Psoas muscle (tissue), 8 donors: ENCODE results near the gene ODAD4. TPM values are rescaled to one million over a fixed set of nuclear protein-coding genes. Genes with fewer than 3 reads are reported as not detected.
A peak's percentile ranks its signal among the peaks of the same experiment; 100 is the strongest.

ENCODE experiments used
- ATAC-seq, 4 donors: fragments of 200-7000 bp; cut with Tn5 transposase; one replicate each; pipeline ENCODE4 v1.9.1; 2020; ENCODE audit warnings: moderate library complexity in 3 of 4, mild to moderate bottlenecking in 2 of 4
- DNase-seq, 2 donors: peaks; one replicate each; pipeline ENCODE4 v3.0.0-alpha.2; 2020
- H3K27ac ChIP-seq: fragments of 200-600 bp; one replicate; pipeline ENCODE4 v1.8.0; 2022
- H3K27me3 ChIP-seq, 3 donors: fragments of 200-600 bp in 1 of 3; one replicate each; pipeline versions ENCODE4 v1.6.1 to v1.8.0; 2013 to 2022; ENCODE audit warnings: low read length in 2 of 3, mild to moderate bottlenecking in 2 of 3, moderate library complexity in 1 of 3; ENCODE audit not compliant: insufficient read depth in 3 of 3
- H3K36me3 ChIP-seq, 2 donors: fragments of 200-600 bp in 1 of 2; one replicate each; pipeline versions ENCODE4 v1.6.1 to v1.8.0; 2013 to 2022; ENCODE audit warnings: low read depth in 1 of 2, mild to moderate bottlenecking in 1 of 2, moderate library complexity in 1 of 2; ENCODE audit not compliant: insufficient read depth in 1 of 2
- H3K4me1 ChIP-seq: fragments of 200-600 bp; one replicate; pipeline ENCODE4 v1.8.0; 2022
- H3K4me3 ChIP-seq: fragments of 200-600 bp; one replicate; pipeline ENCODE4 v1.8.0; 2022; ENCODE audit warnings: mild to moderate bottlenecking
- H3K9me3 ChIP-seq: fragments of 200-600 bp; one replicate; pipeline ENCODE4 v1.8.0; 2022
- WGBS, 3 donors: extraction: QIAGEN DNeasy Blood & Tissue Kit; methylation state at CpG; one replicate each; pipeline versions ENCODE4 v1.1.6 to v1.1.7; 2013; 5-methylcytosine and 5-hydroxymethylcytosine counted together
- intact Hi-C, 2 donors: fragments of 100-400 bp; cut with DNase I; formaldehyde crosslinking; loops; one replicate each; pipeline versions ENCODE4 v1.11.0 to v1.14.2; 2022
- polyA plus RNA-seq, 3 donors: library from polyadenylated mRNA; stranded (reverse); fragments of 200-250 nt; gene quantifications; one replicate each; pipeline ENCODE4 v1.2.3, GENCODE V29; 2013
- total RNA-seq, 4 donors: library from RNA; stranded (reverse); fragmentation: NEBNext Ultra II Directional in 2 of 4; extraction: Animal tissue kit (Norgen Biotek cat#: 25700) in 2 of 4; gene quantifications; one replicate each; pipeline versions ENCODE4 v1.2.1 to v1.2.4, GENCODE V29; 2021 to 2023
- TF ChIP-seq, protein P1 (sequence below): fragments of 200-600 bp; IDR thresholded peaks from one replicate; pipeline ENCODE4 v1.8.0; 2022; ENCODE audit warnings: antibody characterized with exemption
- donor health status: healthy with polysubstance abuse.
- donor health status: DM: no; HTN: no; CAD: no; lungs with moderate emphysema.
- donor health status: Bipolar disorder and iron deficiency.
- donor health status: healthy.
- donor health status: DM: yes; HTN: yes; CAD: no.
- donor health status: DM: no; HTN: no; CAD: no.
- donor health status: DM: no; HTN: no; CAD: no.
- donor health status: DM: yes; HTN: yes; CAD: no.

ODAD4 gene
- total and polyA plus RNA-seq, 7 donors, result 0.17 to 0.99 (median 0.32) TPM; not detected in 2

DNA sequence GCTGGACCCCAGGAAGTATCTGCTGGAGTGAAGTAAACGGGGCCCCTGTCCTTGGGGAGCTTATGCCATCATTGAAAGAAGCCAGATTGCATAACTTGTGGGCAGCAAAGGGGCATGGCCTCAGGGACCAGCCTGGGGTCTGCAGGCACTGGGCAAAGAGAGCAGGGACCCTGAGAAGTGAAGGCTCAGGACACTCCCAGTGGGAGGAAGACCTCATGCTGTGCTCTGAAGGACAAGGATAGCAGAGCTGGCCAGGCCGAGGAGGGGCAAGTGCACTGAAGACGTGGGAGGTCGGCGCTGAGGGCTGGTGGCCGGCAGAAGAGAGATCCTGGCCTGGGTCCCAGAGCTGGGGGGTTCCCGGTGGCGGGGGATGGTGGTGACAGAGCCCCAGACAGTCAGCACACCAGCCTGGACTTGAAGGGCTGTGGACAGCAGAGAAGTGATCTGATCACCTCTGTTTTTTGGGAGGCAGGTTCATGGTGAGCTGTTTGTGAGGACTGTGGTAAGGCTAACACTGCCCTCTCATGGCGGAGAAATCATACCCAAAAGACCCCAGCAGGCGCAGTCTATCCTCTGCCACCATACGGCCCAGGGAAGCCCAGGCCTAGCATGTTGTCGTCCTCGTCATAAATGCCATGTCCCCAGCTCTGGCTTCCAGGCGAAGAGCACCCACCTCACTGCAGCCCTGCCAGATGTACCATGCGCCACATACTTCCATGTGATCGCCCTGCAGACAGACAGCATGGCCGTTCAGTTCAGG is 29.1 kb downstream of the ODAD4 start:
- Histone ChIP-seq H3K36me3 (no peaks in the 10 kb centered on the region), H3K4me1 (peaks cover 19% of the 10 kb centered on the region), H3K27me3 (no peaks in the 10 kb centered on the region), H3K4me3 (no peak overlapping the region), H3K9me3 (no peaks in the 10 kb centered on the region), H3K27ac (no peak overlapping the region)
- TF ChIP-seq, protein P1, sequence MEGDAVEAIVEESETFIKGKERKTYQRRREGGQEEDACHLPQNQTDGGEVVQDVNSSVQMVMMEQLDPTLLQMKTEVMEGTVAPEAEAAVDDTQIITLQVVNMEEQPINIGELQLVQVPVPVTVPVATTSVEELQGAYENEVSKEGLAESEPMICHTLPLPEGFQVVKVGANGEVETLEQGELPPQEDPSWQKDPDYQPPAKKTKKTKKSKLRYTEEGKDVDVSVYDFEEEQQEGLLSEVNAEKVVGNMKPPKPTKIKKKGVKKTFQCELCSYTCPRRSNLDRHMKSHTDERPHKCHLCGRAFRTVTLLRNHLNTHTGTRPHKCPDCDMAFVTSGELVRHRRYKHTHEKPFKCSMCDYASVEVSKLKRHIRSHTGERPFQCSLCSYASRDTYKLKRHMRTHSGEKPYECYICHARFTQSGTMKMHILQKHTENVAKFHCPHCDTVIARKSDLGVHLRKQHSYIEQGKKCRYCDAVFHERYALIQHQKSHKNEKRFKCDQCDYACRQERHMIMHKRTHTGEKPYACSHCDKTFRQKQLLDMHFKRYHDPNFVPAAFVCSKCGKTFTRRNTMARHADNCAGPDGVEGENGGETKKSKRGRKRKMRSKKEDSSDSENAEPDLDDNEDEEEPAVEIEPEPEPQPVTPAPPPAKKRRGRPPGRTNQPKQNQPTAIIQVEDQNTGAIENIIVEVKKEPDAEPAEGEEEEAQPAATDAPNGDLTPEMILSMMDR, result peak; percentile 35
- intact Hi-C loops, result loop anchor here in 1 of 2 donors (5.0 kb wide), 1 partner anchor 158 kb away; no protein-coding TSS in a partner anchor
- ATAC-seq (peak; percentile 51 to 70 (median 60)), DNase-seq (no peak)
- WGBS, 3 donors, result 30 to 49% (median 37%) methylated on average over 17 of the region's 17 CpGs

DNA sequence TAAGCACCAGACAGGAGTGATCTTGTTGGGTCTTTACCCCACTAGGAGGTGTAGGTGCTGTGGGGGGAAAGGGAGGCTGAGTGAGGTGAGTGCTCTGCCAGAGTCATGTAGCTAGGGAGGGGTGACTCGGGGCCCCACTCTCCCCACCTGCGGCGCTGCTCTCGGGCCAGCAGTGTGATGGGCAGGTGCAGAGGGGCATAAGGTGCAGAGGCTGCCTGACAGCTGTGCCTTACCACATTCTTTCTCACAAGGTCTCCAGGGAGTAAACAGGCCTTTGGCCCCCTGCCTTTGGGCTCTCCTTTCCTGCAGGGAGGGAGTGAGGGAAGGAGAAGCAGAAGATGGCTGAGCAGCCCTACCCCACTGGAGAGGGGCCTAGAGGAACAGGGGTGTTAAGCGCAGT is 31.7 kb downstream of the ODAD4 start:
- no peak overlapping the region for H3K4me3 ChIP-seq
- H3K9me3 ChIP-seq, result no peaks in the 10 kb centered on the region
- intact Hi-C loops, result loop anchor here (2.0 to 5.0 kb wide), 2 partner anchors 155 kb away; no protein-coding TSS in a partner anchor
- TF ChIP-seq, protein P1, result no peak
- DNase-seq, result no peak
- peaks cover 26% of the 10 kb centered on the region for H3K4me1 ChIP-seq
- H3K36me3 ChIP-seq, result no peaks in the 10 kb centered on the region
- 44 to 57% (median 45%) methylated on average over 5 of the region's 5 CpGs for WGBS, 3 donors
- no peaks in the 10 kb centered on the region for H3K27me3 ChIP-seq
- ATAC-seq, result no peak
- H3K27ac ChIP-seq, result peak overlapping the region; percentile 33

DNA sequence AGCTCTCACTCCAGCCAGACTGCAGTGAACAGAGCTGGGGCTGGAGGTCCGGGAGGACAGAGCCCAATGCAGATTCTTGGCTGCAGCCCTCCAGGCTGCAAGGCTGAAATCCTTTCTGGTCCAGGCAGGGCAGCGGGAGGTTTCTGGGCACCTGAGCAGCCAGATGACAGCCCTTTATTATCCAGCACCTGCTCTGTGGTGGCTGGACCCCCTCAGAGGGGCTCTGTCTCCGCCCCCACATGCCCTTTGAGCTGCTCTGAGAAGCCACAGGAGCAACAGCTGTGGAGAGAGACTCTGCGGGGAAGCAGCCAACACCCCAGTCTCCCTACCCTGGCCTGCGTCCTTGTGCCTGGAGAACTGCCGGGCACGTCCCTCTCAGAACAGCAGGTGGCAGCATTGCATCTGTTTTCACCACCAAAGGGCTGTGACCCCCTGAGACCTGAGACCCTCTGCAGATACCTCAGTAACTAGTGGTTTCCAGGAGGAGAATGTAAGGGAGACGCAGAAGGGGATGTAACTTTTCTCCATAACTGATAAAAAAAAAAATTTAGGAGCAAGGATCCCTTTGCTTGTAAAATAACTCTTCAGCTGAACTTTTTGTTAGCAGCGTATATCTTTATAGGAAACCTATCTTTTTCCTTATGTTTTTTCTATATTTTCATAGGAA is 32.5 kb downstream of the ODAD4 start:
- H3K9me3 ChIP-seq, result no peaks in the 10 kb centered on the region
- no peaks in the 10 kb centered on the region for H3K27me3 ChIP-seq
- 15 to 18% (median 16%) methylated on average over 9 of the region's 9 CpGs for WGBS, 3 donors
- H3K36me3 ChIP-seq, result peaks cover 0 to under 1% of the 10 kb centered on the region in 2 donors
- peak overlapping the region; percentile 33 for H3K27ac ChIP-seq
- peak; percentile 56 to 66 (median 62) for ATAC-seq
- H3K4me3 ChIP-seq, result peak overlapping the region; percentile 18
- H3K4me1 ChIP-seq, result peaks cover 33% of the 10 kb centered on the region
- peak; percentile 74 to 92 for DNase-seq
- TF ChIP-seq, protein P1, result peak; percentile 82
- intact Hi-C loops, result loop anchor here (1.0 to 5.0 kb wide), 3 partner anchors 100 to 154 kb away; no protein-coding TSS in a partner anchor

DNA sequence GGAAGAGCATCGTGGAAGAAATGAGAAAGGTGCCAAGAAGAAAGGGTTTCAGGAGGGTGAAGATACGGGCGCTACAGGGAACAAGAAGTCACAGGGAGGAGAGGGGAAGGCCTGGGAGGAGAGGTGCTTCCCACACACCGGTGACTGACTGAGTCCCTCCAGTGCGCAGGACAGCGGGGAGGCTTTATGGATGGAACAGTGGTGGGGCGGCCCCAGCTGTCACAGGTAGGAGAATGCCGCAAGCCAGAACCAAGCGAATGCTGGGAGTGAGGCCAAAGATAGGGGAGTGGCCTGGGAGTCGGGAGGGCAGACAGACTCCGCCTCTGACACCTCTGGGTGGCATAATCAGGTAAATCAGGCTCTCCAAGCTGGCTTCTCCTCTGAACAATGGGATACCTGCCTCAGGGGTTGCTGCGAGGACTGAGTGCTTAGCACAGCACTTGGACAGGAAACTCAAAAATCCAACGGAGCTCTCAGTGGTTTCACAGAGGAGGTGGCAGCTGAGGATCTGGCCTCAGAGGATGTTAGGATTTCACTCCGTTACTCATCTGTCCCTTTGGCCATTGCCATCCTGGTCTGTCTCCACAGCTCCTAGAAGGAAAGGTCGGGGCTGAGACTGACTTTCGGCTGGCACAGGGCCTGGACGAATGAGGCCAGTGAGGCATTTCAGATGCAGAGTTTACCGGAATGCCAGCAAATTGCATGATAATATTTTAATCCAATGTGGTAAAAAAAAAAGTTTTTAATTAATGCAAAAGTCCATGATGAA is 35.5 kb downstream of the ODAD4 start:
- Histone ChIP-seq H3K27me3 (no peaks in the 10 kb centered on the region), H3K9me3 (no peaks in the 10 kb centered on the region), H3K4me3 (peak overlapping the region; percentile 82), H3K4me1 (peaks cover 31% of the 10 kb centered on the region), H3K27ac (peak overlapping the region; percentile 89), H3K36me3 (peaks cover 0 to 19% of the 10 kb centered on the region in 2 donors)
- ATAC-seq (peak; percentile 38 to 58 (median 46)), DNase-seq (peak; percentile 50 to 70)
- TF ChIP-seq, protein P1, result no peak
- 10 to 16% (median 13%) methylated on average over 18 of the region's 18 CpGs for WGBS, 3 donors
- intact Hi-C loops, result loop anchor here (2.0 to 5.0 kb wide), 2 partner anchors 51 kb away; partner anchors contain the start of gene DNAJC7 (in 2 of the 2)
